ENCODE data around the gene SIT1. TPM values are rescaled to one million over a fixed set of nuclear protein-coding genes. Genes with fewer than 3 reads are reported as not detected.

Gene SIT1
- total RNA-seq, 1 experiment from 2014 or later: not detected

- DNase-seq (ENCODE audit: low spot score): no peak
Observed at GRCh38 chr9:35682520-35683315, 32.0 kb upstream of the SIT1 start.

DNA sequence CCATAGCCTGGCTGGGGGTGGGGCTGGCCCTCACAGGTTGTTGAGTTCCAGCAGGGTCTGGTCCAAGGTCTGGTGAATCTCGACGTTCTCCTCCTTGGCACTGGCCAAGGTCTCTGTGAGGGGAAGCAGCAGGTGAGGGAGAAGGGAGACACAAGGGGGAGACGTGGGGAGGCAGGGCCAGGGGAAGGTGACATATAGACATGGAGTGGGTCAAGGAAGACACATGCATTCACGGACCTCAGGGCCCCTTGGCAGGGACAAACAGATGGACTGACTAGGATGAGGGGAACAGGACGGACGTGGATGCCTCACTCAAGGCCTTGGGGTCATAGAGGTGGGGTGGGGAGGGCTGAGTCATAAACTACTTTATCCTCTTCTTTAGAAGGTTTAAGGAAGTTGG is 31.3 kb upstream of the SIT1 start:
- DNase-seq (ENCODE audit: low spot score): no peak

- DNase-seq (ENCODE audit: low spot score): no peak
Observed at GRCh38 chr9:35681341-35682002, 30.7 kb upstream of the SIT1 start.

- DNase-seq (ENCODE audit: low spot score): no peak
Observed at GRCh38 chr9:35680331-35681105, 29.8 kb upstream of the SIT1 start.

GRCh38 chr9:35679766-35680330 is 29.1 kb upstream of the SIT1 start:
- no peak for DNase-seq (ENCODE audit: low spot score)

- no peak for DNase-seq (ENCODE audit: low spot score)
Observed at GRCh38 chr9:35679091-35679490, 28.4 kb upstream of the SIT1 start.

GRCh38 chr9:35675732-35676392 is 25.1 kb upstream of the SIT1 start:
- DNase-seq (ENCODE audit: low spot score): no peak

- DNase-seq (ENCODE audit: low spot score): no peak
Observed at GRCh38 chr9:35675204-35675603, 24.5 kb upstream of the SIT1 start.

DNA sequence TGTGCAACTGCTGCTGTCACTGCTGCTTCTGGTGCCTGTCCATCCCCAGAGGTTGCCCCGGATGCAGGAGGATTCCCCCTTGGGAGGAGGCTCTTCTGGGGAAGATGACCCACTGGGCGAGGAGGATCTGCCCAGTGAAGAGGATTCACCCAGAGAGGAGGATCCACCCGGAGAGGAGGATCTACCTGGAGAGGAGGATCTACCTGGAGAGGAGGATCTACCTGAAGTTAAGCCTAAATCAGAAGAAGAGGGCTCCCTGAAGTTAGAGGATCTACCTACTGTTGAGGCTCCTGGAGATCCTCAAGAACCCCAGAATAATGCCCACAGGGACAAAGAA is 23.3 kb upstream of the SIT1 start:
- DNase-seq (ENCODE audit: low spot score): no peak

DNA sequence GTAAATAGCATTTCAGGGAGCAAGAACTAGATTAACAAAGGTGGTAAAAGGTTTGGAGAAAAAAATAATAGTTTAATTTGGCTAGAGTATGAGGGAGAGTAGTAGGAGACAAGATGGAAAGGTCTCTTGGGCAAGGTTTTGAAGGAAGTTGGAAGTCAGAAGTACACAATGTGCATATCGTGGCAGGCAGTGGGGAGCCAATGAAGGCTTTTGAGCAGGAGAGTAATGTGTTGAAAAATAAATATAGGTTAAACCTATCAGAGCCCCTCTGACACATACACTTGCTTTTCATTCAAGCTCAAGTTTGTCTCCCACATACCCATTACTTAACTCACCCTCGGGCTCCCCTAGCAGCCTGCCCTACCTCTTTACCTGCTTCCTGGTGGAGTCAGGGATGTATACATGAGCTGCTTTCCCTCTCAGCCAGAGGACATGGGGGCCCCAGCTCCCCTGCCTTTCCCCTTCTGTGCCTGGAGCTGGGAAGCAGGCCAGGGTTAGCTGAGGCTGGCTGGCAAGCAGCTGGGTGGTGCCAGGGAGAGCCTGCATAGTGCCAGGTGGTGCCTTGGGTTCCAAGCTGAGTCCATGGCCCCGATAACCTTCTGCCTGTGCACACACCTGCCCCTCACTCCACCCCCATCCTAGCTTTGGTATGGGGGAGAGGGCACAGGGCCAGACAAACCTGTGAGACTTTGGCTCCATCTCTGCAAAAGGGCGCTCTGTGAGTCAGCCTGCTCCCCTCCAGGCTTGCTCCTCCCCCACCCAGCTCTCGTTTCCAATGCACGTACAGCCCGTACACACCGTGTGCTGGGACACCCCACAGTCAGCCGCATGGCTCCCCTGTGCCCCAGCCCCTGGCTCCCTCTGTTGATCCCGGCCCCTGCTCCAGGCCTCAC is 22.6 kb upstream of the SIT1 start, which contains the start of gene CA9:
TSS of gene CA9 (plus strand) at position 797 of the 893 bp plus-strand sequence. CDS start at position 829, 32 bp downstream.
- DNase-seq (ENCODE audit: low spot score): no peak

DNA sequence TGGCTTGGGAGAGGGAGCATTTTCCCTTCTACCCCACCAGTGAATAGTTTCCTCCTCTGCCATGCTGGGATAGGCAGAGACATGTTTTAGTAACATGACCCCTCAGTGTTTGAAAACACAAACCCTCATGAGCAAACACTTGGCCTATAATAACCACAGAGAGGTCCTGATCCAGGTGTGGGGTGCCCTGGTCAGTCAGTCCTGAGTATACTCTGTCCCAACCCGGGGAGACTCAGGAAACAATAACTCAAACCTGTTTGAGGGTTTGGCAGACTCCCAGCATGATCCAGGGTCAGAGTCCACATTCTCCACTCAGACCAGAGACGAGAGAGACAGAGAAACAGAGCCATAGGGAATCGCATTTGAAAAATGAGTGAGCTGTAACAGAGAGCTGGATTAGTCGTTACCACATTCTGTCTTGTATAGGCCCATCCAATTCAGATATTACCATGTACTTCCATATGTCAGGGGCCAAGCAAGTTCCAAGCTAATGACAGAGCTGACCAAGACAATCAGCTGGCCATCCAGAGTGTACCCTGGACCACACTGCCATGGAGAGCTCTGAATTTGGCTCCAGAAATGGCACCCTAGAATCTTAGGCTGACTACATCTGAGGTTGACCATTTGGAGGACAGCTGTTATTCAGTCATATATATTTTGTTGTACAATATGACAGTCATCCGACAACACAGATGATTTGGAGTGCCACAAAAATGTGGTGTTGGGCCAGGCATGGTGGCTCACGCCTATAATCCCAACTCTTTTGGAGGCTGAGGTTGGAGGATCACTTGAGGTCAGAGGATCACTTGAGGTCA is 18.8 kb upstream of the SIT1 start:
- peak; percentile 69 for DNase-seq (ENCODE audit: low spot score)

DNA sequence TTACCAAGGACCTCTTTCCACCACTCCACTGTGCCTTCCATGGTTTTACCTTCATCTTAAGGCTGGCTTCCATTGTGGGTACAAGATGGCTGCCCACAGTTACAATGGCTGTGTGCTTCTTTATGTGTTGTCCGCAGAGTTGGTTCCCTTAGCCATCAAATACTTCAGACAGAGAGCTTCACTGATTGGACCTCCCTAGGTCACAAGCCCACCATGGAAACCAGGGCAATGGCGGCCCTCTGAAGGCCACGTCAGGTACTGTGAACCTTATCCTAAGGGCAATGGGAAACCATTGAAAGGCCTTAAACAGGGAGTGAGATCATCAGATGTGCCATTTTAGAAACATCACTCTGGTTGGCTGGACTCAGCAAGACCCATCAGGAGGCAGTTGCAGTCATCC is 17.2 kb upstream of the SIT1 start:
- DNase-seq (ENCODE audit: low spot score): no peak

- no peak for DNase-seq (ENCODE audit: low spot score)
Observed at GRCh38 chr9:35666549-35666948, 15.8 kb upstream of the SIT1 start.

- DNase-seq (ENCODE audit: low spot score): no peak
Observed at GRCh38 chr9:35666045-35666444, 15.3 kb upstream of the SIT1 start.

DNA sequence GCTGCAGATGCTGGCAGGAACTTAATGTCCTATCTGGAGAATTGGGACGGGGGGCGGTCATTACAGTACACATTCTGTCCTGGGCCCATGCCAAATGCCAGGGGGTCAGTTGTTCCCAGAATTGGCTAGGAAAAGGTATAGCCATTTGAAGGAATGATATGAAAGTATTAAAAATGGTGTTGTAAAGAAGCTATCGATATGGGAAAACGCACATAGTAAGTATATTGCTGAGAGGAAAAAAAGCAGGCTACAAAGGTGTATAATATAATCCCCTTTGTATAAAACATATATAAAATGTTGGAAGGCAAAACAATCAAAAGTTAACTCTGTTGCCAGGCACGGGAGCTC is 14.7 kb upstream of the SIT1 start:
- no peak for DNase-seq (ENCODE audit: low spot score)

- peak; percentile 69 for DNase-seq (ENCODE audit: low spot score)
Observed at GRCh38 chr9:35664531-35665470, 14.1 kb upstream of the SIT1 start, which contains the start of gene ARHGEF39. Gene ARHGEF39, minus strand, starts transcription at chr9:35665195. Its CDS starts 26 bp downstream, at chr9:35665169.

GRCh38 chr9:35662437-35662836 is 11.7 kb upstream of the SIT1 start:
- no peak for DNase-seq (ENCODE audit: low spot score)

- DNase-seq (ENCODE audit: low spot score): no peak
Observed at GRCh38 chr9:35661756-35662350, 11.1 kb upstream of the SIT1 start.

Data from A172 (cell line).